ENCODE data around the gene TTLL10. TPM values are rescaled to one million over a fixed set of nuclear protein-coding genes. Genes with fewer than 3 reads are reported as not detected.
A peak's percentile ranks its signal among the peaks of the same experiment; 100 is the strongest.

The TTLL10 gene
- polyA plus RNA-seq, 1 experiment, result not detected

- no peak for TF ChIP-seq CTCF (IDR thresholded peaks at IDR 0.05; ENCODE audit: low read depth, low read length)
- Histone ChIP-seq H3K27ac (ENCODE audit: low read depth, low read length) (peak overlapping the region; percentile 39), H3K27me3 (ENCODE audit: control insufficient read depth, insufficient read depth, low read length) (peaks cover 7% of the 10 kb centered on the region), H3K9me3 (ENCODE audit: control insufficient read depth, insufficient read depth, low read length) (peaks cover 3% of the 10 kb centered on the region; the same call in 1 of the 2 replicates), H3K4me3 (ENCODE audit: low read depth, low read length) (no peak overlapping the region; the same call in 1 of the 2 replicates)
- CTCF ChIA-PET, result no interaction called here
- no peak for DNase-seq (ENCODE audit: low read depth, low spot score)
- POLR2A ChIA-PET, result interaction anchor here (0.6 kb wide), 1 partner anchor 56 kb away, joined by 3 read pairs; no protein-coding TSS in a partner anchor
Observed at GRCh38 chr1:1208713-1209433, 35.2 kb downstream of the TTLL10 start.

- POLR2A ChIA-PET, result no interaction called here
- Histone ChIP-seq H3K27me3 (ENCODE audit: control insufficient read depth, insufficient read depth, low read length) (peaks cover 5% of the 10 kb centered on the region), H3K9me3 (ENCODE audit: control insufficient read depth, insufficient read depth, low read length) (peaks cover 3% of the 10 kb centered on the region; the same call in 1 of the 2 replicates), H3K4me3 (ENCODE audit: low read depth, low read length) (no peak overlapping the region), H3K27ac (ENCODE audit: low read depth, low read length) (no peak overlapping the region)
- no peak for DNase-seq (ENCODE audit: low read depth, low spot score)
- CTCF ChIA-PET, result no interaction called here
- TF ChIP-seq CTCF (IDR thresholded peaks at IDR 0.05; ENCODE audit: low read depth, low read length), result no peak
Observed at GRCh38 chr1:1210726-1211540, 37.3 kb downstream of the TTLL10 start.

GRCh38 chr1:1211541-1212441 is 38.1 kb downstream of the TTLL10 start:
- no peak overlapping the region for H3K27ac ChIP-seq (ENCODE audit: low read depth, low read length)
- H3K27me3 ChIP-seq (ENCODE audit: control insufficient read depth, insufficient read depth, low read length), result peaks cover under 1% of the 10 kb centered on the region
- H3K4me3 ChIP-seq (ENCODE audit: low read depth, low read length), result no peak overlapping the region
- ChIA-PET POLR2A (no interaction called here), CTCF (no interaction called here)
- TF ChIP-seq CTCF (IDR thresholded peaks at IDR 0.05; ENCODE audit: low read depth, low read length), result no peak
- no peak for DNase-seq (ENCODE audit: low read depth, low spot score)
- H3K9me3 ChIP-seq (ENCODE audit: control insufficient read depth, insufficient read depth, low read length), result peaks cover 3% of the 10 kb centered on the region; the same call in 1 of the 2 replicates

GRCh38 chr1:1212780-1213344 is 39.2 kb downstream of the TTLL10 start:
- ChIA-PET POLR2A (no interaction called here), CTCF (no interaction called here)
- TF ChIP-seq CTCF (IDR thresholded peaks at IDR 0.05; ENCODE audit: low read depth, low read length), result no peak
- no peak for DNase-seq (ENCODE audit: low read depth, low spot score)
- H3K4me3 ChIP-seq (ENCODE audit: low read depth, low read length), result no peak overlapping the region
- H3K27me3 ChIP-seq (ENCODE audit: control insufficient read depth, insufficient read depth, low read length), result no peaks in the 10 kb centered on the region
- H3K27ac ChIP-seq (ENCODE audit: low read depth, low read length), result no peak overlapping the region
- peaks cover 4% of the 10 kb centered on the region; the same call in 1 of the 2 replicates for H3K9me3 ChIP-seq (ENCODE audit: control insufficient read depth, insufficient read depth, low read length)
